A549 (cell line): ENCODE data around the gene APLN. TPM values are rescaled to one million over a fixed set of nuclear protein-coding genes. Genes with fewer than 3 reads are reported as not detected.

Experiments used
- ATAC-seq, 2 experiments: fragments of 200-7000 bp in 1 of 2; fragments of >200 bp in 1 of 2; cut with Nextera tagmentation in 1 of 2; cut with Tn5 transposase in 1 of 2; 3 replicates each; pipeline versions ENCODE4 v1.8.0 to v1.9.1; 2018 to 2020; ENCODE audit warnings: mild to moderate bottlenecking in 1 of 2, moderate library complexity in 1 of 2
- CTCF ChIA-PET: fragments of 300-600 bp; sonication (Branson Sonifier 250); formaldehyde crosslinking; extraction: SDS; loops from one replicate; lab custom pipeline; 2021; ENCODE audit warnings: antibody characterized with exemption, inconsistent platforms; lab: Yijun Ruan, JAX
- POLR2A ChIA-PET: fragments of 350-600 bp; formaldehyde crosslinking; extraction: SDS; loops from one replicate; lab custom pipeline; 2021; ENCODE audit warnings: antibody characterized with exemption, inconsistent platforms; lab: Yijun Ruan, JAX
- DNase-seq, 2 experiments: peaks; one replicate each; pipeline versions ENCODE4 v3.0.0 to v3.0.0-alpha.2; 2011 to 2016; ENCODE audit warnings: low read depth in 1 of 2, low spot score in 1 of 2
- FAIRE-seq: peaks from 2 replicates; lab custom pipeline; 2011; peaks lifted over from hg19 to GRCh38; lab: Jason Lieb, UNC
- H3K27ac ChIP-seq, 2 experiments: fragments of >200 bp; sonication (Bioruptor Twin); formaldehyde crosslinking; 3 replicates each; pipeline ENCODE4 v1.5.1; 2016 to 2017
- H3K4me1 ChIP-seq: fragments of >200 bp; sonication (Bioruptor Twin); formaldehyde crosslinking; 3 replicates; pipeline ENCODE4 v1.6.1; 2016
- H3K4me2 ChIP-seq: fragments of >200 bp; sonication (Bioruptor Twin); formaldehyde crosslinking; 3 replicates; pipeline ENCODE4 v1.6.1; 2016
- H3K4me3 ChIP-seq: fragments of >200 bp; sonication (Bioruptor Twin); formaldehyde crosslinking; 3 replicates; pipeline ENCODE4 v1.5.1; 2016
- H3K9me3 ChIP-seq: fragments of >200 bp; sonication (Bioruptor Twin); formaldehyde crosslinking; 3 replicates; pipeline ENCODE4 v1.6.1; 2016
- BHLHE40 ChIP-seq: IDR thresholded peaks from 2 replicates; pipeline ENCODE4 v1.6.1; 2012; ENCODE audit warnings: low read depth, low read length, inconsistent platforms
- EHF ChIP-seq: fragments of 250-450 bp; sonication (Bioruptor Pico); IDR thresholded peaks from 2 replicates; pipeline ENCODE4 v1.5.0; 2020; ENCODE audit warnings: mild to moderate bottlenecking
- EP300 ChIP-seq, 2 experiments: fragments of >200 bp; sonication (Bioruptor Twin); formaldehyde crosslinking; IDR thresholded peaks; 2 replicates in 1 of 2; 3 replicates in 1 of 2; pipeline ENCODE4 v1.6.1; 2016 to 2017
- ESRRA ChIP-seq: fragments of 150-350 bp; IDR thresholded peaks from 2 replicates; pipeline ENCODE4 v1.6.1; 2014; ENCODE audit warnings: mild to moderate bottlenecking, low read length, borderline replicate concordance
- HDAC2 ChIP-seq: fragments of 200-600 bp; sonication (generic); IDR thresholded peaks from 2 replicates; pipeline ENCODE4 v1.6.1; 2016
- KDM1A ChIP-seq: fragments of 200-600 bp; sonication (generic); IDR thresholded peaks from 2 replicates; pipeline ENCODE4 v1.6.1; 2016; ENCODE audit warnings: low read depth, mild to moderate bottlenecking
- NFE2L2 ChIP-seq: fragments of 150-350 bp; conservative IDR thresholded peaks from 2 replicates; pipeline ENCODE4 v1.6.1; 2014; ENCODE audit warnings: low read length
- PHF8 ChIP-seq: fragments of 200-600 bp; sonication (generic); IDR thresholded peaks from 2 replicates; pipeline ENCODE4 v1.6.1; 2016; ENCODE audit warnings: low read depth, mild to moderate bottlenecking, antibody characterized with exemption, moderate library complexity, borderline replicate concordance
- POLR2AphosphoS2 ChIP-seq: conservative IDR thresholded peaks from 2 replicates; pipeline ENCODE4 v1.6.1; 2012; ENCODE audit warnings: low read length, improper control_type of control experiment, inconsistent platforms
- RAD21 ChIP-seq, 2 experiments: fragments of >200 bp in 1 of 2; sonication (Bioruptor Twin) in 1 of 2; formaldehyde crosslinking in 1 of 2; IDR thresholded peaks in 1 of 2; conservative IDR thresholded peaks in 1 of 2; 2 replicates in 1 of 2; 3 replicates in 1 of 2; pipeline ENCODE4 v1.6.1; 2012 to 2018; ENCODE audit warnings: inconsistent platforms in 1 of 2
- RFX5 ChIP-seq: fragments of 450-650 bp; IDR thresholded peaks from 2 replicates; pipeline ENCODE4 v1.7.1; 2014; ENCODE audit warnings: antibody characterized with exemption, mild to moderate bottlenecking, moderate library complexity
- RNF2 ChIP-seq: fragments of 200-600 bp; sonication (generic); IDR thresholded peaks from 2 replicates; pipeline ENCODE4 v1.6.1; 2016; ENCODE audit warnings: low read depth, mild to moderate bottlenecking, antibody characterized with exemption, moderate library complexity, borderline replicate concordance
- TP53 ChIP-seq: fragments of 250-450 bp; sonication (Bioruptor Pico); IDR thresholded peaks from 2 replicates; pipeline ENCODE4 v1.5.0; 2021; ENCODE audit warnings: mild to moderate bottlenecking, moderate library complexity
- ZC3H11A ChIP-seq: fragments of 450-650 bp; IDR thresholded peaks from 2 replicates; pipeline ENCODE4 v1.6.1; 2014; ENCODE audit warnings: antibody characterized with exemption, mild to moderate bottlenecking
- ZSCAN20 ChIP-seq: fragments of 250-450 bp; sonication (Bioruptor Pico); IDR thresholded peaks from 2 replicates; pipeline ENCODE4 v1.8.0; 2022; ENCODE audit warnings: mild to moderate bottlenecking, moderate library complexity
- WGBS: methylation state at CpG from one replicate; pipeline ENCODE4 v1.1.6; 2017; ENCODE audit errors: missing lambda C conversion rate; 5-methylcytosine and 5-hydroxymethylcytosine counted together
- polyA plus RNA-seq, 4 experiments: library from polyadenylated mRNA; depleted of rRNA in 3 of 4; stranded (reverse); fragments of >200 nt; fragmentation: RNase III in 1 of 4; extraction: RNeasy Plus Mini Kit Qiagen cat#74134 plus additional on column Dnase treatment in 1 of 4; gene quantifications; 2 replicates in 3 of 4; 3 replicates in 1 of 4; pipeline ENCODE4 v1.2.3, GENCODE V29; 2011 to 2017
- TF ChIP-seq, protein P1 (sequence below): fragments of >200 bp; sonication (Bioruptor Twin); formaldehyde crosslinking; IDR thresholded peaks from 2 replicates; pipeline ENCODE4 v1.6.1; 2016
- TF ChIP-seq, protein P2 (sequence below): fragments of 250-450 bp; sonication (Bioruptor Pico); IDR thresholded peaks from 2 replicates; pipeline ENCODE4 v1.5.0; 2020; ENCODE audit warnings: low read depth, mild to moderate bottlenecking, moderate library complexity
- TF ChIP-seq, protein P3 (sequence below): IDR thresholded peaks from 2 replicates; pipeline ENCODE4 v1.6.1; 2012
- TF ChIP-seq, protein P4 (sequence below): fragments of >200 bp; sonication (Bioruptor Twin); formaldehyde crosslinking; IDR thresholded peaks from 3 replicates; pipeline ENCODE4 v1.6.1; 2016
- TF ChIP-seq, protein P5 (sequence below): fragments of 200-600 bp; sonication (generic); IDR thresholded peaks from 2 replicates; pipeline ENCODE4 v1.6.1; 2016; ENCODE audit warnings: antibody characterized with exemption, mild to moderate bottlenecking, moderate library complexity
- TF ChIP-seq, protein P6 (sequence below): IDR thresholded peaks from 2 replicates; pipeline ENCODE4 v1.6.1; 2012; ENCODE audit warnings: low read depth, borderline replicate concordance

APLN gene
- polyA plus RNA-seq, 2 of the 4 experiments (the other 2 are of a cell fraction), result 0.18 to 0.74 TPM

DNA sequence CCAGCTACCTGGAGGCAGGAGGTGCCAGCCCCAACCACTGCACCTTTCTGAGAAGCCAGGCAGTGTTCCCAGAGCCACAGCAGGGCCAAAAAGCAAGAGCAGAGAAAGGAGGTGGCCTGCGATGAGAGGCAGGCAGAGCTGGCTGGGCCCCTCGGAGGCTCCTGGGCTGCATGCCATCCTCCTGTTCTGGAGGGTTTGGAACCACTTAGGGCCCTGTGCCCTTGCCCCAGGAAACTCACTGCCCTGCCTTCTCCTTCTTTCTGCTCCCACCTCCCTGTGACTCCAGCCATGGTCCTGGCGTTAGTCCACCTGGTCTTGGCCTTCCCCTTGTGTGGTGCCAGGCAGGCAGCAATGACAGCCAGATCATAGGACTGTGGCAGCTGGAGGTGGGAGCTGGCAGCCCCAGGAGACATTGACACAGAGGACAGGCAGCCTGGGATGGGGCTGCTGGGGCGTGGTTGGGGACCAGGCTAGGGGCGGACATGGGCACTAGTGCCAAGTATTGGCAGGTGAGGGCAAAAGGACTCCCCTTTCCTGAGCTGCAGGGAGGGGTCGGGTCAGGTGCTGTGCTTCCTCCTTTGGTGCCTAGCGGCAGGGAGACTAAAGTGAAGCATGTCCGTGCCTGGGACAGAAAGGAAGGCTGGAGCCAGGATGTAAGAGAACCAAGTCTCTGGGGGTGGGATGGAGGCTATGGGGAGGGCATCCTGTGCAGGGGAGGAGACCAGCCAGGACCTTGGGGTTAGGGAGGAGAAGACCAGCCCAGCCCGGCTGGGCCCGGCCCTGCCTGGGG, 1.4 kb downstream of the APLN start:
- H3K4me2 ChIP-seq, result peak overlapping the region; percentile 86; the same call in 1 of the 3 replicates
- FAIRE-seq, result no peak
- no peak for TF ChIP-seq ESRRA
- no peak for TF ChIP-seq EHF (CRISPR knock-in tag)
- TF ChIP-seq NFE2L2, result no peak
- TF ChIP-seq, protein P1, sequence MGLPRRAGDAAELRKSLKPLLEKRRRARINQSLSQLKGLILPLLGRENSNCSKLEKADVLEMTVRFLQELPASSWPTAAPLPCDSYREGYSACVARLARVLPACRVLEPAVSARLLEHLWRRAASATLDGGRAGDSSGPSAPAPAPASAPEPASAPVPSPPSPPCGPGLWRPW, result no peak
- TF ChIP-seq, protein P2, sequence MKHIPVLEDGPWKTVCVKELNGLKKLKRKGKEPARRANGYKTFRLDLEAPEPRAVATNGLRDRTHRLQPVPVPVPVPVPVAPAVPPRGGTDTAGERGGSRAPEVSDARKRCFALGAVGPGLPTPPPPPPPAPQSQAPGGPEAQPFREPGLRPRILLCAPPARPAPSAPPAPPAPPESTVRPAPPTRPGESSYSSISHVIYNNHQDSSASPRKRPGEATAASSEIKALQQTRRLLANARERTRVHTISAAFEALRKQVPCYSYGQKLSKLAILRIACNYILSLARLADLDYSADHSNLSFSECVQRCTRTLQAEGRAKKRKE (CRISPR knock-in tag), result no peak
- TF ChIP-seq, all 56 proteins: peak for 0
- Histone ChIP-seq H3K4me1 (peaks cover 7% of the 10 kb centered on the region; the same call in 2 of the 3 replicates), H3K4me3 (no peak overlapping the region), H3K9me3 (no peaks in the 10 kb centered on the region), H3K27ac (no peak overlapping the region; a peak in 1 of 6 replicates)
- DNase-seq (no peak), ATAC-seq (no peak)
- ChIA-PET POLR2A (no interaction called here), CTCF (interaction anchor here (1.5 to 5.2 kb wide), 5 partner anchors 10 to 170 kb away, joined by 3 to 60 read pairs (median 6); no protein-coding TSS in a partner anchor)
- WGBS, result 100% methylated on average over 5 of the region's 10 CpGs

DNA sequence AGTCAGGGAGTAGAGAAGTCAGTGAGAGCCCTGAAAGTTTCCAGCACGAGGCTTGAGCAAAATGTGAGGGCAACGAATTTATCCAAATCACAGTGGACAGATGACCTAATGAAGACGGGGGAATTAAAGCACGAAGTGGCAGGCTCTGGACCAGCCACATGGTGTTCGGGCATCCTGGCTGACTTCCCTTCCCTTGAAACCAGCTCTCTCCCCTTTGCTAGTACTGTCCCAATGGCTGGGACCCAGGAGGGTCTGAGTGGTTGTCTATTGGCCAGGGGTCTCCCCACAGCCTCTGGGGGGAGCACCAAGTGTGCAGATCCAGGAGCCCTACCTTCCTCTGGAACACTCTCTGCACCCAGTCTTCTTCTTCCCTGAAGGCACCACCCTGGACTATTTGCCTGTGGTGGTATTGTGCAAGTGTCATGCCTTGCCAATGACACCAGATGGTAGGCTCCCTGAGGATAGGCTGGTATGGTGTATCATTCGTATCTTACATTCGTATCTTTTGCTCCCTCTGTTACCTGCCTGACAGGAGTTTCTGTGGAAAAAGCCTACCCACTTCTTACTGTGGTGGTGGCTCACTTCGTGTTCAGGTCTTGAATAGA, 2.1 kb downstream of the APLN start:
- ATAC-seq, result no peak
- POLR2A ChIA-PET, result no interaction called here

DNA sequence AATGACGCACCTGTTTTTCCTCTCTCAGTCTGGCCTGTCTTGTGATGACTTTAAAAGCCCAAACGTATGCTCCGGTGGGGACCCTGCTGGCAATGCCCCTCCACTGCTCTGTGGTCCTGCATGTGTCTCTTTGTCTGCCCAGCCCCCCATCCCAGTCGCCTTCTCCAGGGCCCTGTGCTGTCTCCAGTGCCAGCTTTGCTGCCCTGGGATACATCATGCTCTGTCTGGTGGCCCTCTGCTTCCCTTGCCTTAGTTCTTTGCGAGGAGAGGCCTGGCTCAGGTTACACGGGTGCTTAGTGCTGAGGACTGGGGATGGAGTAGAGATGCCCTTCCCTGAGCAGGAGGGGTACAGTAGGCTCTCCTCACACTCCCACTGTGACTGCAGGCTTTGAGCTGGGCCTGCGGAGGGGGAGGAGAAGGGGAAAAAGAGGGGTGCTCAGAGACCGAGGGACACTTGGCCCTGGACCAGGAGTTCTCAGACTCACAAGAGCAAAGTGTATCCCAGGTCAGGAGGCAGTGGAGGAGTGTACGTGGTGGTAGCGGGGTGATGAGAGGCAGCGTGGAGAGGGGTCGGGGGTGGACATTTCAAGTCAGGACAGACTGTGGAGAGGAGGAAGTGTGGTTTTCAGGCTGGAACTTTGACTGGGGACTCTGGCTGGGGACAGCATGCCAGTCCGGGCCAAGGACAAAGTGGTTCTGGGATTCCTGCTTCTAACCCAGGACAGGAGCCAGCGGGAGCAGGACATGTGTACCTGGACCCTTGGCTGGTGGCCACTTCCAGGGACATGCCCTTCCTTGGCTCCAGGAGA, 2.8 kb downstream of the APLN start:
- ATAC-seq, result no peak
- no peak overlapping the region for H3K27ac ChIP-seq
- H3K4me2 ChIP-seq, result no peak overlapping the region
- H3K9me3 ChIP-seq, result no peaks in the 10 kb centered on the region
- no peak overlapping the region for H3K4me3 ChIP-seq
- no peak for DNase-seq
- FAIRE-seq, result no peak
- H3K4me1 ChIP-seq, result peaks cover 7% of the 10 kb centered on the region; the same call in 2 of the 3 replicates
- CTCF ChIA-PET, result interaction anchor here (1.1 to 2.8 kb wide), 3 partner anchors 15 to 409 kb away, joined by 3 to 14 read pairs (median 6); no protein-coding TSS in a partner anchor
- TF ChIP-seq NFE2L2, result no peak
- no peak for TF ChIP-seq BHLHE40
- TF ChIP-seq EP300 (IDR thresholded peaks at IDR 0.05), result no peak
- no peak for TF ChIP-seq RFX5
- TF ChIP-seq TP53 (CRISPR knock-in tag), result no peak
- no peak for TF ChIP-seq RAD21 (conservative IDR thresholded peaks at IDR 0.05 in 1 of 2, IDR thresholded peaks at IDR 0.05 in 1 of 2)
- TF ChIP-seq, protein P3, sequence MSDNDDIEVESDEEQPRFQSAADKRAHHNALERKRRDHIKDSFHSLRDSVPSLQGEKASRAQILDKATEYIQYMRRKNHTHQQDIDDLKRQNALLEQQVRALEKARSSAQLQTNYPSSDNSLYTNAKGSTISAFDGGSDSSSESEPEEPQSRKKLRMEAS, result no peak
- no peak for TF ChIP-seq ZSCAN20 (CRISPR knock-in tag)
- no peak for TF ChIP-seq HDAC2
- TF ChIP-seq, protein P4, sequence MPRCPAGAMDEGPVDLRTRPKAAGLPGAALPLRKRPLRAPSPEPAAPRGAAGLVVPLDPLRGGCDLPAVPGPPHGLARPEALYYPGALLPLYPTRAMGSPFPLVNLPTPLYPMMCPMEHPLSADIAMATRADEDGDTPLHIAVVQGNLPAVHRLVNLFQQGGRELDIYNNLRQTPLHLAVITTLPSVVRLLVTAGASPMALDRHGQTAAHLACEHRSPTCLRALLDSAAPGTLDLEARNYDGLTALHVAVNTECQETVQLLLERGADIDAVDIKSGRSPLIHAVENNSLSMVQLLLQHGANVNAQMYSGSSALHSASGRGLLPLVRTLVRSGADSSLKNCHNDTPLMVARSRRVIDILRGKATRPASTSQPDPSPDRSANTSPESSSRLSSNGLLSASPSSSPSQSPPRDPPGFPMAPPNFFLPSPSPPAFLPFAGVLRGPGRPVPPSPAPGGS, result no peak
- TF ChIP-seq KDM1A, result no peak
- TF ChIP-seq RNF2, result no peak
- TF ChIP-seq ZC3H11A, result no peak
- TF ChIP-seq, protein P5, sequence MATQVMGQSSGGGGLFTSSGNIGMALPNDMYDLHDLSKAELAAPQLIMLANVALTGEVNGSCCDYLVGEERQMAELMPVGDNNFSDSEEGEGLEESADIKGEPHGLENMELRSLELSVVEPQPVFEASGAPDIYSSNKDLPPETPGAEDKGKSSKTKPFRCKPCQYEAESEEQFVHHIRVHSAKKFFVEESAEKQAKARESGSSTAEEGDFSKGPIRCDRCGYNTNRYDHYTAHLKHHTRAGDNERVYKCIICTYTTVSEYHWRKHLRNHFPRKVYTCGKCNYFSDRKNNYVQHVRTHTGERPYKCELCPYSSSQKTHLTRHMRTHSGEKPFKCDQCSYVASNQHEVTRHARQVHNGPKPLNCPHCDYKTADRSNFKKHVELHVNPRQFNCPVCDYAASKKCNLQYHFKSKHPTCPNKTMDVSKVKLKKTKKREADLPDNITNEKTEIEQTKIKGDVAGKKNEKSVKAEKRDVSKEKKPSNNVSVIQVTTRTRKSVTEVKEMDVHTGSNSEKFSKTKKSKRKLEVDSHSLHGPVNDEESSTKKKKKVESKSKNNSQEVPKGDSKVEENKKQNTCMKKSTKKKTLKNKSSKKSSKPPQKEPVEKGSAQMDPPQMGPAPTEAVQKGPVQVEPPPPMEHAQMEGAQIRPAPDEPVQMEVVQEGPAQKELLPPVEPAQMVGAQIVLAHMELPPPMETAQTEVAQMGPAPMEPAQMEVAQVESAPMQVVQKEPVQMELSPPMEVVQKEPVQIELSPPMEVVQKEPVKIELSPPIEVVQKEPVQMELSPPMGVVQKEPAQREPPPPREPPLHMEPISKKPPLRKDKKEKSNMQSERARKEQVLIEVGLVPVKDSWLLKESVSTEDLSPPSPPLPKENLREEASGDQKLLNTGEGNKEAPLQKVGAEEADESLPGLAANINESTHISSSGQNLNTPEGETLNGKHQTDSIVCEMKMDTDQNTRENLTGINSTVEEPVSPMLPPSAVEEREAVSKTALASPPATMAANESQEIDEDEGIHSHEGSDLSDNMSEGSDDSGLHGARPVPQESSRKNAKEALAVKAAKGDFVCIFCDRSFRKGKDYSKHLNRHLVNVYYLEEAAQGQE, result no peak
- POLR2A ChIA-PET, result no interaction called here
- 85% methylated on average over 12 of the region's 14 CpGs for WGBS

More for the DNA sequence above, 2.1 kb downstream of the APLN start:
- no peak for DNase-seq
- whole genome bisulfite sequencing, result 95% methylated on average over 8 of the region's 8 CpGs
- CTCF ChIA-PET, result interaction anchor here (1.5 to 2.0 kb wide), 2 partner anchors 25 to 170 kb away, joined by 3 to 6 read pairs; no protein-coding TSS in a partner anchor
- H3K9me3 ChIP-seq, result no peaks in the 10 kb centered on the region
- H3K4me3 ChIP-seq, result no peak overlapping the region
- H3K27ac ChIP-seq, result no peak overlapping the region
- peaks cover 7% of the 10 kb centered on the region; the same call in 2 of the 3 replicates for H3K4me1 ChIP-seq
- TF ChIP-seq TP53 (CRISPR knock-in tag) (no peak), PHF8 (no peak), POLR2AphosphoS2 (no peak), RNF2 (no peak)
- TF ChIP-seq, protein P6, sequence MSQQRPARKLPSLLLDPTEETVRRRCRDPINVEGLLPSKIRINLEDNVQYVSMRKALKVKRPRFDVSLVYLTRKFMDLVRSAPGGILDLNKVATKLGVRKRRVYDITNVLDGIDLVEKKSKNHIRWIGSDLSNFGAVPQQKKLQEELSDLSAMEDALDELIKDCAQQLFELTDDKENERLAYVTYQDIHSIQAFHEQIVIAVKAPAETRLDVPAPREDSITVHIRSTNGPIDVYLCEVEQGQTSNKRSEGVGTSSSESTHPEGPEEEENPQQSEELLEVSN, result no peak
- H3K4me2 ChIP-seq, result no peak overlapping the region
- FAIRE-seq, result no peak
